NCI-H510A (cell line): ENCODE results near the gene GAR1.
"Not testable (repeated sequence)": the region's sequence is repeated elsewhere in the genome, so short reads cannot be mapped to it uniquely, and the experiment has no call there.

Experiments used
- DNase-seq: peaks from one replicate; lab custom pipeline; 2025; lab: John Stamatoyannopoulos, UW

Gene GAR1

GRCh38 chr4:109846395-109847098 is 31.0 kb downstream of the GAR1 start:
- DNase-seq, result no peak

DNA sequence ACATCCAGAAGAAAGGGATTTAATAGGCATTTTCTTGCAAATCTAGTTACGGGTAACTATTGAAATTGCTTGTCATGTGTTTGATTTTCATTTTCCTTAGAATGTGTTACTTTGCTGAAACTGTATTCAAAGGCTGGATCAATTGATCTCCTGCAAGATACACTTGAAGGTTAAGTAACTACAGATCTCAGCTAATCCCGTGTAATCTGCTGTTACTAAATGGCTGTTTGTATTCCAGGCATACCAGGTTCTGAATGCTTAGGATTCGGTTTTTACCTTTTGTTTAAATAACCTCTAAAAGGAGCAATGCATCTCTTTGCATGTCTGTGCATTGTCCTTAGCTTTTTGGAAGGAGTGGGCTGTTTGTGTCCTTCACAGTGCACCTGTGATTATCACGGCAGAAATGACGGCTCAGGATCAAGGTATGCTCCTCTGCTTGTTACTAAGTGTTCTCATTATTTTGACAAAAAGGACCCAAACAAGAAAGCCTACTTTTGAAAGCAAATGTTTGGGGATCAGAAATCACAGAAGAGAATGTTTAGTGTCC is 32.4 kb downstream of the GAR1 start, which contains the start of gene LRIT3:
Gene LRIT3 (plus strand): TSS at position 212 of the 547 bp plus-strand sequence. CDS start 95 bp downstream, at position 307.
- no peak for DNase-seq

- no peak for DNase-seq
Measured at GRCh38 chr4:109848501-109848900, 32.9 kb downstream of the GAR1 start.

DNA sequence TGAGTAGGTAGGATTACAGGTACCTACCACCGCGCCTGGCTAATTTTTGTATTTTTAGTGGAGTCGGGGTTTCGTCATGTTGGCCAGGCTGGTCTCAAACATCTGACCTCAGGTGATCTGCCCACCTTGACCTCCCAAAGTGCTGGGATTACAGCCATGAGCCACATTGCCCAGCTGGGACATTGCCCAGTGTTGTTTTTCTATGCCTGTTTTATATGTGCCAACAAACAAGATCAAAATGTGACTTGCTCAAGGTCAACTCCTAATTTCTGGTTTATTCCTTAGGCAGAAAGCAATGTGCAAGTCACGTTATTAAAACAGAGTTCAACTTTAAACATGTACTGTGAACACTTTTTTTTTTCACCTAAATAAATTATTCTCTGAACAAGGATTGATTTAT is 35.0 kb downstream of the GAR1 start:
- DNase-seq, result no peak

GRCh38 chr4:109859426-109860300 is 44.1 kb downstream of the GAR1 start:
- not testable (repeated sequence) for DNase-seq

DNA sequence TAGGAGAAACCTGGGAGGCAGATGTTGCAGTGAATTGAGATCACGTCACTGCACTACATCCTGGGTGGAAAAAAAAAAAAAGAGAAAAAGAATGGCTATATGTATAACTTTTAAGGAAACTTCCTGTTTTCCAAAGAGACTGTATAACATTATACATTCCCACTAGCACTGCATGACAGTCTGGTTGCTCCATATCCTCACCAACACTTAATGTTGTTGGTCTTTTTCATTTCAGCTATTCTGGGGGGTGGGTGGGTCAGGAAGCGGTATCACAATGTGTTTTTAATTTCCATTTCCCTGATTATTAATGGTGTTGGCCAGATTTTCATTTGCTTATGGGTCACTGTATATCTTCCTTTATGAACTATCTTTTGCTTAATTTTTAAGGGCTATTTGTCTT is 45.7 kb downstream of the GAR1 start:
- no peak for DNase-seq

GRCh38 chr4:109861916-109862511 is 46.5 kb downstream of the GAR1 start:
- no peak for DNase-seq

GRCh38 chr4:109864134-109864533 is 48.6 kb downstream of the GAR1 start:
- no peak for DNase-seq

- DNase-seq, result no peak
Measured at GRCh38 chr4:109870061-109870460, 54.5 kb downstream of the GAR1 start.

- no peak for DNase-seq
Measured at GRCh38 chr4:109872065-109872464, 56.5 kb downstream of the GAR1 start.

GRCh38 chr4:109872950-109873656 is 57.5 kb downstream of the GAR1 start:
- no peak for DNase-seq

DNA sequence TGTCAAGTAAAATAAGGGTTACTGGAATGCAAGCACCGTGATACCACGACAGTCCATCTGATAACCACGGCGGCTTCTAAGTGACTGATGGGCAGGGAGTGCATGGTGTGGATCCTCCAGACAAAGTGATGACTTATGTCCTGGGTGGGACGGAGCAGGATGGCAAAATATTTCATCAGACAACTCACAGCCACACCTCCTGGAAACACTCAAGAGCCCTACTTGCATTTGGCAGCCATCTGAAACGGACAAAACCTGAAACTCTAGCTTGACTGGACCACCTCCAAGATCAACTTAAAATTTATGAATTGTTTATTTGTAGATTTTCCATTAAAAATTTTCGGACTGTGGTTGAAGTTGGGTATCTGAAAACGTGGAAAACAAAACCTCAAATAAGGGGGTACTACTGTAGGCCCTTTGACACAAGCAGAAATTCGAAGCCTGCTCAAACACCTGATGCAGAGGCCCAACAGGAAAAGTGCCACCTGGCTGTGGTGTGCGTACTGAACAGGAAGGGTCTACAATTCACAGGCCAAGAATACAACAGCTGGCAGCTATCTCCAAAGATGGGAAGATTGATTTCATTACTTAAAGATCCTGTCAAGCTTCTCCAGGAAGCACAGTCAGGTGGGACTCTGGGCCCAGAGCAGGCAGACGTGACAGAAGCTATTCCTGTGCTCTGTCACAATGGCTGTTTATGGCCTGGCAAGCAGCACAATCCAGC is 58.4 kb downstream of the GAR1 start:
- DNase-seq, result no peak
